Measurements from ENCODE around the gene KLC1.
"Not testable (repeated sequence)": the region's sequence is repeated elsewhere in the genome, so short reads cannot be mapped to it uniquely, and the experiment has no call there.

The KLC1 gene

GRCh38 chr14:103628684-103629502 lies at the start of gene KLC1:
TSS of gene KLC1 (plus strand) at chr14:103629211. CDS start at chr14:103654565, 25,354 bp downstream.
- Mint-ChIP-seq H3K27me3 (no peaks in the 10 kb centered on the region), H3K4me3 (peak within 1 kb of the TSS; percentile 86), H3K4me1 (peaks cover 34% of the 10 kb centered on the region), H3K27ac (ENCODE audit: low read depth) (peak within 1 kb of the TSS; percentile 86), H3K9me3 (no peaks in the 10 kb centered on the region), H3K36me3 (ENCODE audit: insufficient read depth) (peaks cover 14% of the 10 kb centered on the region)
- DNase-seq (ENCODE audit: low spot score in 2 of 2) = peak; percentile 69 to 80
- peak; percentile 75 for ATAC-seq (replicated peaks; ENCODE audit: extremely low read depth, poor library complexity, severe bottlenecking)

- no peaks in the 10 kb centered on the region for H3K9me3 Mint-ChIP-seq
- no peaks in the 10 kb centered on the region for H3K4me1 Mint-ChIP-seq
- no peak overlapping the region for H3K4me3 Mint-ChIP-seq
- peaks cover 27% of the 10 kb centered on the region for H3K36me3 Mint-ChIP-seq (ENCODE audit: insufficient read depth)
- H3K27ac Mint-ChIP-seq (ENCODE audit: low read depth) = no peak overlapping the region
- DNase-seq (ENCODE audit: low spot score in 2 of 2) (no peak), ATAC-seq (replicated peaks; ENCODE audit: extremely low read depth, poor library complexity, severe bottlenecking) (no peak)
- no peaks in the 10 kb centered on the region for H3K27me3 Mint-ChIP-seq
Observed at GRCh38 chr14:103581206-103581605, 47.8 kb upstream of the KLC1 start.

DNA sequence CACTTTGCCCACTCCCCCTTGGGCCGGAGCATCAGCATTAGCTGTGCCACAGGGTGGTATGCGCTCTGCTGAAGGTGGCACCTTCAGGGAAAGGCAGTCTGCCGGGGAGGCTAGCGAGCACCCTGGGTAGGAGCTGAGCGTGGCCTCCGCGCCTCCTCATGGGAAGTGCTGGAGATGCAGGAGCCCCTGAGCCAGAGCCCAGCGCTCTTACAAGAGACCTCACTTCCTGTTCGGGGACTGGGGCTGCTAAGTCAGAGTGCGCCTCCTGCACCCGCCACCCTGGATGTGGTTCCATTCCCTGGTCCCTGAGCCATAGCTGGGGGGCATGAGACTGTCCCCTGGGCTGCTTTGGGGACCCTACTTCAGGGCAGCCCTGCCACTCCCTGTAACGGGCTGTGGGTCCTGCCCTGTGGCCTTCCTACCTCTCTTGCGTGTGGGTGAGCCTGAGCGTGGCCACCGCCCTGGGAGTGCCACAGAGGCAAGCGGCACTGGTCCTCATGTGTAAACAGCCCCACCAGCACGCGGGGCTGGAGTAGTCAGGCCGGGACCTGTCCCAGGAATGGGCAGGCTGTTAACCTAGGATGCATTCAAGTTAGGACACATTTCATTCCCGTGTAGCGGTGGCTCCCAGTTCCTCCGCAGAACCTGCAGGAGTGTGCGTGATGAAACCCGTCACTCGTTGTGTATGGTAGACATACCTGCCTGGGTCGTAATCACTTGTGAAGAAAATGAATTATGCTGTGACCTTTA lies 46.9 kb upstream of the KLC1 start:
- Mint-ChIP-seq H3K4me1 (no peaks in the 10 kb centered on the region), H3K4me3 (no peak overlapping the region), H3K27me3 (no peaks in the 10 kb centered on the region), H3K27ac (ENCODE audit: low read depth) (no peak overlapping the region), H3K36me3 (ENCODE audit: insufficient read depth) (peaks cover 27% of the 10 kb centered on the region), H3K9me3 (no peaks in the 10 kb centered on the region)
- DNase-seq (ENCODE audit: low spot score in 2 of 2) (no peak), ATAC-seq (replicated peaks; ENCODE audit: extremely low read depth, poor library complexity, severe bottlenecking) (no peak)

- Mint-ChIP-seq H3K4me1 (no peaks in the 10 kb centered on the region), H3K4me3 (no peak overlapping the region), H3K36me3 (ENCODE audit: insufficient read depth) (peaks cover 19% of the 10 kb centered on the region), H3K27ac (ENCODE audit: low read depth) (no peak overlapping the region), H3K9me3 (no peaks in the 10 kb centered on the region), H3K27me3 (no peaks in the 10 kb centered on the region)
- no peak for ATAC-seq (replicated peaks; ENCODE audit: extremely low read depth, poor library complexity, severe bottlenecking)
- DNase-seq (ENCODE audit: low spot score in 2 of 2) = no peak
Observed at GRCh38 chr14:103584326-103584915, 44.6 kb upstream of the KLC1 start.

GRCh38 chr14:103593577-103593976 lies 35.4 kb upstream of the KLC1 start:
- no peak overlapping the region for H3K27ac Mint-ChIP-seq (ENCODE audit: low read depth)
- peaks cover 9% of the 10 kb centered on the region for H3K4me1 Mint-ChIP-seq
- ATAC-seq (replicated peaks; ENCODE audit: extremely low read depth, poor library complexity, severe bottlenecking) = peak; percentile 91
- no peaks in the 10 kb centered on the region for H3K9me3 Mint-ChIP-seq
- DNase-seq (ENCODE audit: low spot score in 2 of 2) = no peak
- peaks cover 15% of the 10 kb centered on the region for H3K36me3 Mint-ChIP-seq (ENCODE audit: insufficient read depth)
- H3K4me3 Mint-ChIP-seq = peak overlapping the region; percentile 59
- H3K27me3 Mint-ChIP-seq = no peaks in the 10 kb centered on the region

GRCh38 chr14:103594265-103594664 lies 34.7 kb upstream of the KLC1 start:
- Mint-ChIP-seq H3K9me3 (no peaks in the 10 kb centered on the region), H3K4me3 (no peak overlapping the region), H3K4me1 (peaks cover 9% of the 10 kb centered on the region), H3K27ac (ENCODE audit: low read depth) (no peak overlapping the region), H3K27me3 (no peaks in the 10 kb centered on the region), H3K36me3 (ENCODE audit: insufficient read depth) (peaks cover 10% of the 10 kb centered on the region)
- no peak for ATAC-seq (replicated peaks; ENCODE audit: extremely low read depth, poor library complexity, severe bottlenecking)
- no peak for DNase-seq (ENCODE audit: low spot score in 2 of 2)

GRCh38 chr14:103597623-103598377 lies 31.2 kb upstream of the KLC1 start:
- no peaks in the 10 kb centered on the region for H3K27me3 Mint-ChIP-seq
- no peak overlapping the region for H3K4me3 Mint-ChIP-seq
- no peaks in the 10 kb centered on the region for H3K9me3 Mint-ChIP-seq
- DNase-seq (ENCODE audit: low spot score in 2 of 2) (no peak), ATAC-seq (replicated peaks; ENCODE audit: extremely low read depth, poor library complexity, severe bottlenecking) (no peak)
- H3K4me1 Mint-ChIP-seq = peaks cover 9% of the 10 kb centered on the region
- no peak overlapping the region for H3K27ac Mint-ChIP-seq (ENCODE audit: low read depth)
- H3K36me3 Mint-ChIP-seq (ENCODE audit: insufficient read depth) = peaks cover 2% of the 10 kb centered on the region

- Mint-ChIP-seq H3K9me3 (no peaks in the 10 kb centered on the region), H3K4me1 (peaks cover 8% of the 10 kb centered on the region), H3K27ac (ENCODE audit: low read depth) (no peak overlapping the region), H3K36me3 (ENCODE audit: insufficient read depth) (peaks cover 2% of the 10 kb centered on the region), H3K4me3 (no peak overlapping the region), H3K27me3 (no peaks in the 10 kb centered on the region)
- DNase-seq (ENCODE audit: low spot score in 2 of 2) (no peak), ATAC-seq (replicated peaks; ENCODE audit: extremely low read depth, poor library complexity, severe bottlenecking) (no peak)
Observed at GRCh38 chr14:103600503-103600902, 28.5 kb upstream of the KLC1 start.

DNA sequence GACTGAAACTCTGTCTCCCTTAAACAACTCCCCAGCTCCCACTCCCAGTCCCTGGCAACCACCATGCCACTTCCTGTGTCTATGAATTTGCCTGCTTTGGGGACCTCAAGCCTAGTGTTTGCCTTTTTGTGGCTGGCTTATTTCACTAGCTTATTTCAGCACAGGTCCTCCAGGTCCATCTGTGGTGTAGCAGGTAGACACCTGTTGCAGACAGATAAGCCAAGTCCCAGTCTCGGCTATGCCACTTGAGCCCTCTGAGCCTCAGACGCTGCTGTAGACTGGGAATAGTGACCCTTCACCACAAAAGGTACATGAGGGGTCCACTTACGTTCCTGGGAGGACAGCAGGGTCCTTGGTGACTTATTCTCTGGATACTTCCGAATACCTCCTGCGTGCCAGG lies 24.4 kb upstream of the KLC1 start:
- Mint-ChIP-seq H3K4me1 (peaks cover 28% of the 10 kb centered on the region), H3K4me3 (peak overlapping the region; percentile 26), H3K9me3 (no peaks in the 10 kb centered on the region), H3K27ac (ENCODE audit: low read depth) (no peak overlapping the region), H3K36me3 (ENCODE audit: insufficient read depth) (peaks cover 6% of the 10 kb centered on the region), H3K27me3 (no peaks in the 10 kb centered on the region)
- no peak for DNase-seq (ENCODE audit: low spot score in 2 of 2)
- ATAC-seq (replicated peaks; ENCODE audit: extremely low read depth, poor library complexity, severe bottlenecking) = no peak

- no peaks in the 10 kb centered on the region for H3K27me3 Mint-ChIP-seq
- DNase-seq (ENCODE audit: low spot score in 2 of 2) (peak; percentile 25 to 43), ATAC-seq (replicated peaks; ENCODE audit: extremely low read depth, poor library complexity, severe bottlenecking) (peak; percentile 87)
- H3K27ac Mint-ChIP-seq (ENCODE audit: low read depth) = peak overlapping the region; percentile 87
- peaks cover 6% of the 10 kb centered on the region for H3K36me3 Mint-ChIP-seq (ENCODE audit: insufficient read depth)
- peak overlapping the region; percentile 78 for H3K4me3 Mint-ChIP-seq
- peaks cover 28% of the 10 kb centered on the region for H3K4me1 Mint-ChIP-seq
- H3K9me3 Mint-ChIP-seq = peaks cover 7% of the 10 kb centered on the region
Observed at GRCh38 chr14:103606963-103607668, 21.9 kb upstream of the KLC1 start.

DNA sequence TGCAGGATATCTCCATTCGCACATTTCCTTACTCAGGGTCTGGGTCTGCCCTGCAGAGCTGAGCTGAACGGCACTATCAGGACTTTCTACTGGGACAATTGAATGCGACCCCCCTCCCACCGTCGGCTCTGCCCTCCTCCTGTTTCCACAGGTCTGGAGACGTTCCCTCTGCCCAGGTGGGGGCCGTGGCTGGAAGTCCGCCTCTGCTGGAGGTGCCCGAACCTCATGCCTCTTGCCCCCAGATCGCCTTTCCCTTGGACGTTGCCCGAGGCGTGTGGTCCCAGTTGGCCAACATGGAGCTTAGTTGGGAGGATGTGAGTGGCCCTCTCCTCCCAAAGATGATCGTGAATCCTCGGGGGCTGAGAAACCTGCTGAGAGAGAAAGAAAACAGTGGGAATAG lies 21.2 kb upstream of the KLC1 start:
- H3K27ac Mint-ChIP-seq (ENCODE audit: low read depth) = no peak overlapping the region
- H3K4me1 Mint-ChIP-seq = peaks cover 28% of the 10 kb centered on the region
- peaks cover 7% of the 10 kb centered on the region for H3K9me3 Mint-ChIP-seq
- peaks cover 6% of the 10 kb centered on the region for H3K36me3 Mint-ChIP-seq (ENCODE audit: insufficient read depth)
- H3K4me3 Mint-ChIP-seq = peak overlapping the region; percentile 78
- DNase-seq (ENCODE audit: low spot score in 2 of 2) = no peak
- no peaks in the 10 kb centered on the region for H3K27me3 Mint-ChIP-seq
- no peak for ATAC-seq (replicated peaks; ENCODE audit: extremely low read depth, poor library complexity, severe bottlenecking)

DNA sequence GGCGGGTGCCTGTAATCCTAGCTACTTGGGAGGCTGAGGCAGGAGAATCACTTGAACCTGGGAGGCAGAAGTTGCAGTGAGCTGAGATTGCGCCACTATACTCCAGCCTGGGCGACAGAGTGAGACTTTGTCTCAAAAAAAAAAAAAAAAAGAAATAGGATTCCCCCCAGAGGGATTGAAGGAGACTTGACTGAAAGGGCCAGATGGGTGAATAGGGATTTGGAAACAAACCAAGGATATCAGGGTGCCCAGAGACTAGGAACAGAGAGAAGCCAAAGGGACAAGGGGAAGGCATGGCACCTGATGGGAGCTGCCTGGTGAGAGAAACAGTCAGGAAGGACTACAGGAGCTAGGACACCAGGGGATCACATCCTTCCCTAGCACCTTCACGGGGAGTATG lies 19.9 kb upstream of the KLC1 start:
- H3K4me1 Mint-ChIP-seq = peaks cover 28% of the 10 kb centered on the region
- H3K9me3 Mint-ChIP-seq; H3K27me3 Mint-ChIP-seq; ATAC-seq (replicated peaks; ENCODE audit: extremely low read depth, poor library complexity, severe bottlenecking); DNase-seq (ENCODE audit: low spot score in 2 of 2); H3K36me3 Mint-ChIP-seq (ENCODE audit: insufficient read depth); H3K4me3 Mint-ChIP-seq; H3K27ac Mint-ChIP-seq (ENCODE audit: low read depth): not testable (repeated sequence)

Measured in central memory CD8-positive, alpha-beta T cell (primary cell).